GM19238 (cell line): ENCODE measurements around the gene ADAMTS16.

Experiments used
- DNase-seq: peaks from one replicate; pipeline ENCODE4 v3.0.0; 2011; ENCODE audit warnings: low spot score; ENCODE audit not compliant: insufficient read length

ADAMTS16 gene

DNA sequence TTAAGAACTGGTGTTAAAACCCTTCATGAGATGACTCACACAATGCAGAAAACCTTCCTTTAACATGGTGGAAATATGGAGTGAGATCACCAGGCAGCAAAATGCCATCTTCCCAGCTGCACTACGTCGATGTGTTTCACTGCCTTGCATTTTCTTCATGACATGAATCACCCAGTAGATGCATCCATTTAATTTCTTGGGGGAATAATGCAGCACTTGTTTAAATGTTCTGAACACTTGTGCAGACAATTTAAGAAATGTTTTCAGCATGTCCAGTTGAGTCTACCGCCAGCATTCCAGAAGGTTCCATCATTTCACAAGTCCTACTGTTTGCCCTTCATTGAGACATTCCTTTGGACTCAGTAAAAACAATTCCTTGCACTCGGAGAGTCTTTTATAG is 81.6 kb downstream of the ADAMTS16 start:
- no peak for DNase-seq

- DNase-seq: no peak
Observed at GRCh38 chr5:5231576-5231975, 91.4 kb downstream of the ADAMTS16 start.

DNA sequence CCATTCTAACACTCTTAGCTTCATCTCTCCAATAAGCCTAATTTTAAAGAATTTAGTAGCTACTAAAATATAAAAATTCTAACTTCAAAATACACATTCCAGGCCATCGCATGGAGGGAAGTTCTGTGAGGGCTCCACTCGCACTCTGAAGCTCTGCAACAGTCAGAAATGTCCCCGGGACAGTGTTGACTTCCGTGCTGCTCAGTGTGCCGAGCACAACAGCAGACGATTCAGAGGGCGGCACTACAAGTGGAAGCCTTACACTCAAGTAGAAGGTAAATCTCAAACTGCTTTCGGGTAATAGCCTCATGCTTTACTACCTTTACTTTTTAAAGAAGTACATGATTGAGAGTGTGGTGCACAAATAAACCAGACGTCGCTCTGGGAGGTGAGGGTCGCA is 94.8 kb downstream of the ADAMTS16 start:
- DNase-seq: no peak

- DNase-seq: no peak
Observed at GRCh38 chr5:5235685-5236084, 95.6 kb downstream of the ADAMTS16 start.

GRCh38 chr5:5239191-5239590 is 99.1 kb downstream of the ADAMTS16 start:
- no peak for DNase-seq

DNA sequence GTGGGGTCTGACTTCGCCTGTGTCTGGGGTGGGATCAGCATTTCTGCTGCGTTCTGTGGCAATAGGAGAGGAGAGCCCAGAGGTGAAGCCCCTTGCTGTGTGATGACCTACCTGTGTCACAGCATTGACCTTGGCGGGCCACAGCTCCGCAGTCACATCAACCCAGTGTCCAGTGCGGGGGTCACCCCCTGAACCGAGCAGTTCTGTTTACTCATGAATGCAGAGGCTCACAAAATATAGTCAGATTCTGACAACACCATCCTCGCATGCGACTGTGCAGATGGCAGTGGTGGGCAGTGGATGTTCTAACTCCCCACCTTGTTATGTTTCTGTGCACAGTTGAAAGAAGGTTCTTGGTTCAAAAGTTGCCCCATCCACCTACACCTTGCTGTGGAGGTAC is 100.1 kb downstream of the ADAMTS16 start:
- DNase-seq: no peak

DNA sequence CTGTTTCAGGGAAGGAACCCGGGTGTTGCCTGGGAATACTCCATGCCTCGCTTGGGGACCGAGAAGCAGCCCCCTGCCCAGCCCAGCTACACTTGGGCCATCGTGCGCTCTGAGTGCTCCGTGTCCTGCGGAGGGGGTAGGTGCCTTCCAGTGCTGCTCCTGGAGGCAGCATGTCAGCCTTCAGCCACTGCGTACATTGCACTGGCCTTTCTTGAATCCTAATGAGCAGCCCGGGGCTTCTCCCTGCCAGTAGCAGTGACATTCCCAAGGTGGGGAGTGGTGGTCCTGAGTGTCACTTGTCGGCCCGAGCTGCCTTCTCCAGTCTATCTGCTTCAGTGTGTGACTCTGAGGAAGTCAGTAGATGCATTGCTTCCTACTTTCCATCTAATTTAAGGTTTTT is 101.9 kb downstream of the ADAMTS16 start:
- no peak for DNase-seq

GRCh38 chr5:5246736-5247135 is 106.6 kb downstream of the ADAMTS16 start:
- no peak for DNase-seq

DNA sequence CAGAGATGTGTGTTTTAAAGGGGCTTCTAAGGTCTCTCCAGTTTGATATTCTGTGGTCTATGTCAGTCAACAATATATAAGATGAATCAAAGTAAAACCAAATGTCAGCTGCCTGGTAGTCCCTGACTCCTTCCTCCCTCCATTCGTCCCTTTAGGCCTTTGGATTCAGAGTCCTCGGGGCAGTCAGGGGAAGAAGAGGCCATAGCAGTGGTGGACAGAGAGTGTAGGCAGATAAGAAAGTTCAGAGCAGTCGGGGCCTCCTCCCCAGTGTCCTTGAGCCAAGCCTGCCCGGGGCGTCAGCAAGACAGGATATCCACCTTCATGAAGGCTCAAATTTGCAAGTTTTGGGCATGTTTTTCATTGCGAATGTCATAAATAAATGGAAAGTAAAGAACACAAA is 110.6 kb downstream of the ADAMTS16 start:
- no peak for DNase-seq

GRCh38 chr5:5252106-5252505 is 112.0 kb downstream of the ADAMTS16 start:
- DNase-seq: no peak

GRCh38 chr5:5257353-5257752 is 117.2 kb downstream of the ADAMTS16 start:
- no peak for DNase-seq

DNA sequence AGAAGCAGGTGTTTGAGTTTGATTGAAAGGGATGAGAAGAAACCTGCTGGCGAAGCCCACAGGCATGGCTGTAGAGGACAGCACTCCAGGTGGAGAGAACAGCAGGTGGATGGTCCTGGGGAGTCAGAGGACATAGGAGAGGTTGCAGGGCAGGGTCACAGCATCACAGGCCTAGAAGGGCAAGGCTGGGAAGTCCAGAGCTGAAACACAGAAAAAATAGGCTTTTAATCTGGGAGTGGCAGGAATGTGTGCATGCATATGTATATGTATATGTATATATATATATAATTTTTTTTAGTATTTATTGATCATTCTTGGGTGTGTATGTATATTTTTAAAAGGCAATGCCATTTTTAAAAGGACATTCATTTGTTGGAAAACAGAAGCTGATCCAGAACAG is 118.4 kb downstream of the ADAMTS16 start:
- no peak for DNase-seq

DNA sequence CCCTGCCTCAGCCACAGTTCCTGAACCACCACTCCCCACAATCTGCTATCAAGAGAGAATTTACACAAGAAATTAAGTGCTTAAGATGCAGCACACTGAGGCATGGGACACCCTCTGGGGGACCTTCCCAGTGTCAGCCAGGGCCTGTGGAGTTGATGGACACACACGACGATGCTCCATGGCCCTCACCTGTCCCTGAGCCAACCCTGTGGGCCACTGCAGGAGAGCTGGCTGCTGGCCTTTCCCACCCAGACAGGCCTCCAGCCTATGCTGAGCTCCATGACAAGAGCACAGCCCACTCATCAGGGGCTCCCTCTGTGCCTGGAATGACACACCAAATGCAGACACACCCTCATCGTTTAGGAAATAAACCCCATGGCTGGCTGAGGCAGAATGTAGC is 124.6 kb downstream of the ADAMTS16 start:
- no peak for DNase-seq

DNA sequence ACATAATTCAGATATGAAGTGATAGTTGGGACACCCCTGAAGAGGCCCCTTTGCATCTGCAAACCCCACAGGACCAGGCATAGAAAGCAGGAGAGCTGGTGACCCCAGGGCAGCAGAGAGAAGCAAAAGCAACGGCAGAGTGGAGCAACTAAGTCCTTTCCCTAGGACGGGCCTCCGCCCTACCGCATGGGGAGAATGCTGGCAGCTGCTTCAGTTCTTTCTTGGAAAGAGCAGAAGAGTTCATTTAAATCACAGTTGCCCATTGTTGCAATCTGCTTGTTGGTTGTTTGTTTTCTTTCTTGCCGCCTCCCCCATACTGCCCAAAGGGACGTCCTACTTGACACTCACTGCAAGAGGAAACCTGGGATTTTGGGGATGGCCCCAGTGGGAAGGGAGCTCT is 126.2 kb downstream of the ADAMTS16 start:
- no peak for DNase-seq

GRCh38 chr5:5270161-5270560 is 130.0 kb downstream of the ADAMTS16 start:
- no peak for DNase-seq

DNA sequence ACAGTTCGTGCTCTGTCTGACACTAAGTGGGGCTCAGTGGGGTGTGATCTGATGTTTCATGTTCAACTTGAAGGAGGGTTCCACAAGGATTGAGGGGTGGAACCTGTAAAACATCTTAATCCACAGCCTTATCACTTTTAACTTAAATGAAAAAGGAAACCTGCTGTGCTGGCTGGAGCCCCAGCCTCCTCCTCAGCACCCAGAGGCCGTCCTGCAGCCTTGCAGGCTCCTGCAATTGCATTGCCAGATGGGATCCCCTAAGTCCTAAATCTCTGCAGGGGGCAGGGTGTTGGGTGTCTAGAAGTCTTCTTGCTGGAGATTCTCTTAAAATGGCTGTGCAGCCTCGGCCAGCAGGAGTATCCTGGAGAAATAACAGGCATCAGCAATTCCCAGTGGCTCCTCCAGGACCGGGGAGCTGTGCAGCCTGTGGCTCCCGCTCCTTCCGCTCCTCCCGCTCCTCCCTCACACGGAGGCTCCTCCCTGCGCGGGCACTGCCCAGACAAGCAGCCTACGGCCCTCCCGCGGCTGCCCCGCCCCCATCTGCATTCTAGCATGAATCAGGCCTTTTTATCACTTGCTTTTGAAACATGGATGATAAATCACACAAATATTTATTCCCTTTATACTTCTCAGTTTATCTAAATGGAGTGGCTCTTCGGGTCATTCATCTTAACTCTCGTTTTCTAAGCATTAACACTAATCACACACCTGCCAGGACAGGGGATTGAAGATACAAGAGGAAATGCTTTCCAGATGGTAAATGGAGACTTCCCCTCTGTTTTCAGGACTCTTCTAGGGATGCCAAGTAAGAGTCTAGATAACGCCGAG is 131.0 kb downstream of the ADAMTS16 start:
- DNase-seq: no peak

- no peak for DNase-seq
Observed at GRCh38 chr5:5271786-5272321, 131.7 kb downstream of the ADAMTS16 start.

DNA sequence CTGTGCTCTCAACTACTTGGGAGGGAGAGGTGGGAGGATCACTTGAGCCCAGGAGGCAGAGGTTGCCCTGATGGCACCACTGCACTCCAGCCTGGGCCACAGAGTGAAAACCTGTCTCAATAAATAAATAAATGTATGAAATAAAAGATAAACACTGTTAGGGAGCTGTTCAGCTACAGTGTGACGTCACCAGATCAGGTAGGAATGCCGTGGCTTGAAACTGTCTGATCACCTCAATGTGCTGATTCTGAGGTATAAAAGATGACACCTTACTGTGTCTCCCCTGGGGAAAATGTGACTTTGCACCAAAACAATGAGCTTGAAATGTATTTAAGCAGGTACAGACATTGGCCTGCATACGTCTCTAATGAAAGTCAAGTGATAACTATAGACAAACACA is 133.3 kb downstream of the ADAMTS16 start:
- DNase-seq: no peak

DNA sequence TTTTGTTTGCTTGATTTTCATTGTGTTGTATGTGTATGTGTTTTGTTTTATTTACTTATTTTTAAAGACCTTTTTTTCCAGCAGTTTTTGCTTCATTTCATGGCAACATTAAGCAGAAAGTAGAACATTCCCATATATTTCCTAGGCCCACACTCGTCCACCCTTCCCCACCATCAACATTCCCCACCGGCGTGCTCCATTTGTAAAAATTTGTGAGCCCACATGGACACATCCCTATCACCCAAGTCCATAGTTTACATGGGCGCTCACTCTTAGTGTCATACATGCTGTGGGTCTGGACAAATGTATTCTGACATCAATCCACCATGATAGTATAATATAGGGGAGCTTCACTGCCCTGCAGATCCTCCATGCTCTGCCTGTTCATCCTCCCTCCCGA is 133.8 kb downstream of the ADAMTS16 start:
- no peak for DNase-seq

DNA sequence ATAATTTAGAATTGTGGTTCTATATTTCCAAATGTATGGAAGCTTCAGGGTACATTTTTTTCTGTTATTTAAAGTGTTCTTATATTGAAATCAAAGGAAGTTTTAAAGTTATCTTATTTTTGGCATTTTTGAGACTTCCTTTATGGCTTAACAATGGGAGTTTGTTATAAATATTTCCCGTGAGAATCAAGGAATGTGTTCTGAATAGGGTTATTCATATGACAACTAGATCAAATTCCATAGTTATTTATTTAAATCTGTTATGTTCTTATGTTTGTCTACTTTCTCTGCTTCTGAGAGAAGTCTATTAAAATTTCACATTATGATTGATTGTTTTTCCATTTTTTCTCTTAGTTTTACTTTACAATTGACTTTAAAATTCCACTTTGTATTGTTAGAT is 135.1 kb downstream of the ADAMTS16 start:
- no peak for DNase-seq

- no peak for DNase-seq
Observed at GRCh38 chr5:5276430-5276829, 136.3 kb downstream of the ADAMTS16 start.

GRCh38 chr5:5276951-5277517 is 136.9 kb downstream of the ADAMTS16 start:
- no peak for DNase-seq

- no peak for DNase-seq
Observed at GRCh38 chr5:5278201-5278814, 138.2 kb downstream of the ADAMTS16 start.
